ENCODE results near the gene PKHD1.

Gene PKHD1

DNA sequence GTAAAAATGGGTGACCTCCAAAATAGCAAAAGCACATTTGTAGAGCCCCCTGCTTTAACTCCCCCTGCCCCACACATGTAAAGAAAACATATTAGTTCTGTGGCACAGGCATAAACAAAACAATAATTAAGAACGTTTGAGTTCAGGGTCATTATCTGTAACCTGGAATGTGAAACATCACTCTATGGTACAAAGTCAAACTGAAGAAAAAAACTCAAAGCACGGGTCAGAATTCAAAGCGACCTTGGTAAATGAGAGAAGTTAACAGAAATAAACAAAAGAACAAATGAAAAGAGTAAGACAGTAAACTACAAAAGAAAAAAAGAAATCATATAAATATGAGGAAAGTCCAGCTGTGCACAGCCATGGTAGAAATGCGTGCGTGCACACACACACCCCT, 67.5 kb downstream of the PKHD1 start:
- TF ChIP-seq, protein P1, sequence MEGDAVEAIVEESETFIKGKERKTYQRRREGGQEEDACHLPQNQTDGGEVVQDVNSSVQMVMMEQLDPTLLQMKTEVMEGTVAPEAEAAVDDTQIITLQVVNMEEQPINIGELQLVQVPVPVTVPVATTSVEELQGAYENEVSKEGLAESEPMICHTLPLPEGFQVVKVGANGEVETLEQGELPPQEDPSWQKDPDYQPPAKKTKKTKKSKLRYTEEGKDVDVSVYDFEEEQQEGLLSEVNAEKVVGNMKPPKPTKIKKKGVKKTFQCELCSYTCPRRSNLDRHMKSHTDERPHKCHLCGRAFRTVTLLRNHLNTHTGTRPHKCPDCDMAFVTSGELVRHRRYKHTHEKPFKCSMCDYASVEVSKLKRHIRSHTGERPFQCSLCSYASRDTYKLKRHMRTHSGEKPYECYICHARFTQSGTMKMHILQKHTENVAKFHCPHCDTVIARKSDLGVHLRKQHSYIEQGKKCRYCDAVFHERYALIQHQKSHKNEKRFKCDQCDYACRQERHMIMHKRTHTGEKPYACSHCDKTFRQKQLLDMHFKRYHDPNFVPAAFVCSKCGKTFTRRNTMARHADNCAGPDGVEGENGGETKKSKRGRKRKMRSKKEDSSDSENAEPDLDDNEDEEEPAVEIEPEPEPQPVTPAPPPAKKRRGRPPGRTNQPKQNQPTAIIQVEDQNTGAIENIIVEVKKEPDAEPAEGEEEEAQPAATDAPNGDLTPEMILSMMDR (conservative IDR thresholded peaks at IDR 0.05; ENCODE audit: low read depth, low read length), result no peak
- no peak overlapping the region for H3K4me3 ChIP-seq (ENCODE audit: low read depth, low read length)
- no peak for DNase-seq (ENCODE audit: low read depth)

DNA sequence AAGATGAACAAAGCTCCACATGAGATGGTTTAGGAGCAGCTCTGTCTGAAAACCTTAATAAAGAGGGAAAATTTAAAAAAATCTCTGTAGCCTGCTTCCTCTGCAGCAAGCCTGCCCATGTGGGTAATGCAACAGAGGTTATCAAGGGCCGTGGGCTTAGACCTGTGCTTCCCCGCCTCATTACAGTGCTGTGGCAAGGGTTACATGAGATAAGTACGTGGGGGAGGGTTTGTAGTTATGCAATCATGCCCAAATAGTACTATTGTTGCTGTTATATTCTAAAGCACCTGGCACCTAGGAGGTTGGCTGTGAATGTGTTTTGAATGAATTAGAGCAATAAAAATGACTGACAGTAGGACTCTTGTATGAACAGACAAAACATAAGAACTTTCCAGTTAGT, 68.3 kb downstream of the PKHD1 start:
- H3K4me3 ChIP-seq (ENCODE audit: low read depth, low read length), result no peak overlapping the region
- TF ChIP-seq, protein P1 (conservative IDR thresholded peaks at IDR 0.05; ENCODE audit: low read depth, low read length), result no peak
- no peak for DNase-seq (ENCODE audit: low read depth)

DNA sequence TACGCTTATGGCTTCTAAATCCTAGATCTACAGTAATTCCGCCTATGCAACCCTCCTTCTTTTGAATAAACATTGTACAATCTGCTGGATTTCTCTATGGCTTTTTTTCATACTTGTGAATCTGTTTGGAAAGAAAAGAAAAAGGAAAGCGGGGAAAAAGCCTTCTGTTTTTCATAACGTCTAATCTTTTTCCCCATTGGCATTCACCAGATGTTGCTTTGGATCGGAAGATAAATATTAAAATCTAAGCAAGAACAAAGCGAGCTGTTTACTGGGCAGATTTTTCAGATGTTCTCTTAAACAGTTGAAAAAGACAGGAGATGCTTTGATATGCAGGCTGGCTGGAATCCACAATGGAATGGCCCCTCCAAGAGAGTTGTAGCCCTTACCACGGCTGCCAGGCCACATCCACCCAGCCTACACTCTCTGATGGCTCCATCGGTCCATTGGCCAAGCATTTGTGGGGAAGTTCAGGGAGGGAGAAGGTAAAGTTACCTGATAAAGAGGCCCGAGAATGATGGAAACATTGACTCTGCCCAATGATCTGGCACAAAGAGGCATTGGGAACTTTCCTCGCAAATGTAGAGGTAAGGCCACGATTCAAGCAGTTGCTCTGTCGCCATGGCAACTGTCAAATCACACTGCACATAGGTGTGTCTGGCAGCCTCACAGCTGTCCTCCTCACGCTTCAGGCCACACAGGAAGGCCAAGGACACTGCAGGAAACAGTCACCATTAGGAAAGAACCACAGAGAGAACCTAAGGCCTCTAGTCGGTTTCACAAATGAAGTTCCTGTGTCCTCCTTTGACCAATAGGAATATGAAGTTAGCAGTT, 70.3 kb downstream of the PKHD1 start:
- DNase-seq (ENCODE audit: low read depth), result no peak
- TF ChIP-seq, protein P1 (conservative IDR thresholded peaks at IDR 0.05; ENCODE audit: low read depth, low read length), result no peak
- no peak overlapping the region for H3K4me3 ChIP-seq (ENCODE audit: low read depth, low read length)

DNA sequence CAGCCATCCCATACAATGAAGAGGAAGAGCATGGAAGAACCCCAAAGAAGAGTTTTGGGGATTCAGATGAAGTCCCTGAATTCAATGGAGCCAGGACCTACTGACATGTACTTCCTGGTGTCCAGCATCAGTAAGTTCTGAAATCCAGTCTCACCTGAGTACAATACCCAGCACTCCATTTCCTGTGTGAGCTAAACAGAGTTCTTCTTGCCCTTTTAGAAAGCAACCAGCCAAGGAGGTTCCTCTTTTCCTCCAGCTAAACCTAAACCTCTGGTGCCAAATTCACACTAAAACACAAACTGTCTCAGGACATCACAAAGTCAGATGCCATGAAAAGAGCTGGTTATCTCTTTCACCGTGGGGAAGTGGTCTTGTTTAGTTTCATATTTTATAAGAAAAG, 71.5 kb downstream of the PKHD1 start:
- DNase-seq (ENCODE audit: low read depth), result no peak
- TF ChIP-seq, protein P1 (conservative IDR thresholded peaks at IDR 0.05; ENCODE audit: low read depth, low read length), result no peak
- H3K4me3 ChIP-seq (ENCODE audit: low read depth, low read length), result no peak overlapping the region

DNA sequence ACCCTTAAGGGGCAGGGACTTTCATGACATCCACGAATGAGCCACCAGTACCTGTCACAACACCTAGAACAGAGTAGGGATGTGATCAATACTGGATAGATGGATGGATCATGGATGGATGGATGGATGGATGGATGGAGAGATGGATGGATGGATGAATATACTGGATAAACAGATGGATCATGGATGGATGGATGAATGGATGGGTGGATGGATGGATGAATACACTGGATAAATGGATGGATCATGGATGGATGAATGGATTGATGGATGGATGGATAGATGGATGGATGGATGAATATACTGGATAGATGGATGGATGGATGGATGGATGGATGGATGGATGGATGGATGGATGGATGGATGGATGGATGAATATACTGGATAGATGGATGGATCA, 73.0 kb downstream of the PKHD1 start:
- no peak overlapping the region for H3K4me3 ChIP-seq (ENCODE audit: low read depth, low read length)
- no peak for DNase-seq (ENCODE audit: low read depth)
- TF ChIP-seq, protein P1 (conservative IDR thresholded peaks at IDR 0.05; ENCODE audit: low read depth, low read length), result no peak

DNA sequence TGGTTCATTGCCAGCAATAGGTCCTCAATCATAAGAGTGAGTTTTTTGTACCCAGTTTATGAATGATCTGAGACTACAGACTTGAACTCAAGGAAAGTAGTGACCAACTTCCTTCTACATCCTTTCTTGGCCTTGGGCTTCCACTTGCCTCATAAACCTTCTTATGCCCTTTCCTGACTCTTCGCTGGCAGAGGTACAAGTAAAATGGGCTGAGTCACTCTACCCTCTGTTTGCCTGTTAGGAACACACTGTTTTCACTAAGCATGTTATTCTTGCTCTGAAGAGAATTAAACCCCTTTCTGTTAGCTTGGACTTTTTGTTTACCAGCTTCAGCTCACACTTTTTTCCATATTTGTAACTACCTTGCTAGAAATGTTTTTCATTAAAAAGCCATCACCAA, 74.4 kb downstream of the PKHD1 start:
- no peak overlapping the region for H3K4me3 ChIP-seq (ENCODE audit: low read depth, low read length)
- DNase-seq (ENCODE audit: low read depth), result no peak
- TF ChIP-seq, protein P1 (conservative IDR thresholded peaks at IDR 0.05; ENCODE audit: low read depth, low read length), result no peak

DNA sequence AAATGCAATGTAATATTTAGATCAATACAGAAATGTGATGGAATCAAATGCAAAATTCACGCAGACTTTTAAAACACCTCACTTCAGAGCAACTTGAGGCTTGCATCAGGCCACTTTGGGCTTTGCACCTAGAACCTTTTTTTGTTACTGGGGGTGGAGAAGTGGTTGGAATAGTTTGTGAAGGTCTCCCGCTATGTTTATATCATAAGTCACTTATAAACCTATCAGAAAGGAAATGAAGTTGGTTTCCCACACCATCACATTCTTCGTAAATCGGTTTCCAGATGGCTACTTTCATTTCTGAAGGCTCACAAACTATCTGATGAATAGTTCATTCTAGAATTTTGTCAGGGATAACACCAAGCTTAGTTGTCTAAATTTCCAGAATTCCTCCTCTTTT, 74.8 kb downstream of the PKHD1 start:
- DNase-seq (ENCODE audit: low read depth), result no peak
- TF ChIP-seq, protein P1 (conservative IDR thresholded peaks at IDR 0.05; ENCODE audit: low read depth, low read length), result no peak

More for the DNA sequence above, 74.8 kb downstream of the PKHD1 start:
- no peak overlapping the region for H3K4me3 ChIP-seq (ENCODE audit: low read depth, low read length)
